H1 (cell line): ENCODE measurements around the gene HMX1. TPM values are rescaled to one million over a fixed set of nuclear protein-coding genes. Genes with fewer than 3 reads are reported as not detected.

Experiments used
- ATF2 ChIP-seq: IDR thresholded peaks from 2 replicates; pipeline ENCODE4 v1.6.1; 2012; ENCODE audit warnings: low read length, inconsistent platforms
- BCL11A ChIP-seq, 2 experiments: IDR thresholded peaks; one replicate each; pipeline ENCODE4 v1.6.1; 2011; ENCODE audit warnings: low read depth in 2 of 2, low read length in 2 of 2, mild to moderate bottlenecking in 2 of 2
- RXRA ChIP-seq: IDR thresholded peaks from 2 replicates; pipeline ENCODE4 v1.6.1; 2011; ENCODE audit warnings: low read depth, mild to moderate bottlenecking, low read length, moderate library complexity; ENCODE audit not compliant: insufficient read depth
- ZNF274 ChIP-seq: IDR thresholded peaks from 2 replicates; pipeline ENCODE4 v1.7.0; 2012; ENCODE audit warnings: low read length, borderline replicate concordance; ENCODE audit errors: extremely low read depth
- polyA plus RNA-seq, 7 experiments: library from polyadenylated mRNA; depleted of rRNA in 3 of 7; stranded (reverse) in 5 of 7; unstranded in 2 of 7; fragments of >200 nt in 5 of 7; fragments of 200-250 nt in 2 of 7; gene quantifications; 1 replicate in 5 of 7; 2 replicates in 1 of 7; 4 replicates in 1 of 7; pipeline versions ENCODE4 v1.2.1 to v1.2.3, GENCODE V29; 2011 to 2013; ENCODE audit warnings: missing spikeins in 2 of 7, mixed read lengths in 2 of 7
- total RNA-seq: library from RNA; stranded (reverse); fragmentation: NEBNext Ultra II Directional; extraction: Animal tissue kit (Norgen Biotek cat#: 25700); gene quantifications from 2 replicates; pipeline ENCODE4 v1.2.1, GENCODE V29; 2021

Gene HMX1
- total and polyA plus RNA-seq, 2 of the 8 experiments (the other 6 are each of a cell fraction or from before 2014, with no cell fraction given) = 0.26 TPM; not detected in 1

GRCh38 chr4:8914461-8915171 is 43.0 kb upstream of the HMX1 start (continued):
- no peak for TF ChIP-seq BCL11A (IDR thresholded peaks at IDR 0.05; ENCODE audit: low read depth in 2 of 2, low read length in 2 of 2)
- TF ChIP-seq ZNF274 = no peak
- TF ChIP-seq ATF2 = no peak
- TF ChIP-seq RXRA = no peak
